Right lobe of liver (tissue), 6 donors: ENCODE measurements around the gene PRKAR1A. TPM values are rescaled to one million over a fixed set of nuclear protein-coding genes. Genes with fewer than 3 reads are reported as not detected.
A peak's percentile ranks its signal among the peaks of the same experiment; 100 is the strongest.

Experiments used
- ATAC-seq, 4 donors: fragments of 200-7000 bp; cut with Tn5 transposase; one replicate each; pipeline ENCODE4 v1.9.1; 2020; ENCODE audit warnings: mild to moderate bottlenecking in 4 of 4, moderate library complexity in 4 of 4
- DNase-seq, 3 donors: peaks; one replicate each; pipeline ENCODE4 v3.0.0-alpha.2; 2020
- H3K27ac ChIP-seq, 3 donors: fragments of 200-600 bp; one replicate each; pipeline ENCODE4 v1.8.0; 2022
- H3K27me3 ChIP-seq, 2 donors: fragments of 200-600 bp; one replicate each; pipeline ENCODE4 v1.8.0; 2022
- H3K36me3 ChIP-seq, 4 donors: fragments of 200-600 bp; sonication (generic) in 1 of 4; one replicate each; pipeline versions ENCODE4 v1.5.1 to v1.8.0; 2017 to 2022; ENCODE audit warnings: control low read depth in 1 of 4
- H3K4me1 ChIP-seq, 4 donors: fragments of 200-600 bp; sonication (generic) in 1 of 4; one replicate each; pipeline versions ENCODE4 v1.5.1 to v1.8.0; 2017 to 2022; ENCODE audit warnings: control low read depth in 1 of 4
- H3K4me3 ChIP-seq, 3 donors: fragments of 200-600 bp; one replicate each; pipeline ENCODE4 v1.8.0; 2022
- H3K9me3 ChIP-seq, 4 donors: fragments of 200-600 bp; sonication (generic) in 1 of 4; one replicate each; pipeline versions ENCODE4 v1.5.1 to v1.8.0; 2017 to 2022; ENCODE audit warnings: control low read depth in 1 of 4
- POLR2A ChIP-seq: fragments of 450-650 bp; IDR thresholded peaks from one replicate; pipeline ENCODE4 v1.6.1; 2017; ENCODE audit warnings: antibody characterized with exemption, mild to moderate bottlenecking
- WGBS: methylation state at CpG from one replicate; pipeline ENCODE4 v1.1.6; 2018; ENCODE audit warnings: low coverage, low lambda C conversion rate; ENCODE audit not compliant: insufficient coverage; ENCODE audit errors: missing lambda C conversion rate; 5-methylcytosine and 5-hydroxymethylcytosine counted together
- intact Hi-C, 2 donors: fragments of 100-400 bp; cut with DNase I; formaldehyde crosslinking; loops; one replicate each; pipeline versions ENCODE4 v1.11.2 to v1.14.1; 2022
- total RNA-seq, 6 experiments: library from RNA; depleted of rRNA in 2 of 6; stranded (reverse); fragments of >200 nt in 2 of 6; fragmentation: NEBNext Ultra II Directional in 3 of 6; extraction: Animal tissue kit (Norgen Biotek cat#: 25700) in 3 of 6; gene quantifications; one replicate each; pipeline versions ENCODE4 v1.1.0 to v1.2.4, GENCODE V29; 2016 to 2023
- TF ChIP-seq, protein P1 (sequence below), 4 donors: fragments of 200-600 bp in 3 of 4; fragments of 450-650 bp in 1 of 4; IDR thresholded peaks; one replicate each; pipeline versions ENCODE4 v1.5.1 to v1.8.0; 2016 to 2022; ENCODE audit warnings: antibody characterized with exemption in 4 of 4, mild to moderate bottlenecking in 2 of 4
- donor health status: DM: no; HTN: yes; CAD: no.
- donor health status: DM: no; HTN: no; CAD: no.
- donor health status: DM: no; HTN: no; CAD: no.
- donor health status: DM: no; HTN: yes; CAD: no.
- donor health status: DM: no; HTN: yes; CAD: no.

The PRKAR1A gene
- total RNA-seq, 6 experiments from 2014 or later: 109 to 172 (median 136) TPM

DNA sequence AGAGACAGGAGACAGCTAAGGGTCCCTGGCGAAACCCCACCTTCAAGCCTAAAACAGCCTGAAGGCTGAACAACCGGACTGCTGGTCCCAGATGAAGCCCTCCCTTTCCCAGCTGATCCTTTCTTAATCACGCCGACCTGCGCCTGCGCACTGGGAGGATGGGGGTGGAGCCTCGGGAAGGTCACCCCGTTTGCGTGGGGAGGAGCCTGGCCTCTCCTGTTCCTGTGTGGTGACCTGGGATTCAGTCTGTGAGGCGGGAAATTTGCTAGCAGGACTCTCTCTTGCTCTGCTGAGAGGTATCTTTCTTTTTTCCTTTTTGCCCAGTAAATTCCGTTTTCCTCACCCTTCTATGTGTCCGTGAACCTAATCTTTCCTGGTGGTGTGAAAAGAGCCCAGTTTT is 79.4 kb downstream of the PRKAR1A start:
- TF ChIP-seq POLR2A: no peak
- TF ChIP-seq, protein P1, sequence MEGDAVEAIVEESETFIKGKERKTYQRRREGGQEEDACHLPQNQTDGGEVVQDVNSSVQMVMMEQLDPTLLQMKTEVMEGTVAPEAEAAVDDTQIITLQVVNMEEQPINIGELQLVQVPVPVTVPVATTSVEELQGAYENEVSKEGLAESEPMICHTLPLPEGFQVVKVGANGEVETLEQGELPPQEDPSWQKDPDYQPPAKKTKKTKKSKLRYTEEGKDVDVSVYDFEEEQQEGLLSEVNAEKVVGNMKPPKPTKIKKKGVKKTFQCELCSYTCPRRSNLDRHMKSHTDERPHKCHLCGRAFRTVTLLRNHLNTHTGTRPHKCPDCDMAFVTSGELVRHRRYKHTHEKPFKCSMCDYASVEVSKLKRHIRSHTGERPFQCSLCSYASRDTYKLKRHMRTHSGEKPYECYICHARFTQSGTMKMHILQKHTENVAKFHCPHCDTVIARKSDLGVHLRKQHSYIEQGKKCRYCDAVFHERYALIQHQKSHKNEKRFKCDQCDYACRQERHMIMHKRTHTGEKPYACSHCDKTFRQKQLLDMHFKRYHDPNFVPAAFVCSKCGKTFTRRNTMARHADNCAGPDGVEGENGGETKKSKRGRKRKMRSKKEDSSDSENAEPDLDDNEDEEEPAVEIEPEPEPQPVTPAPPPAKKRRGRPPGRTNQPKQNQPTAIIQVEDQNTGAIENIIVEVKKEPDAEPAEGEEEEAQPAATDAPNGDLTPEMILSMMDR (IDR thresholded peaks at IDR 0.05): no peak
- H3K4me3 ChIP-seq: no peak overlapping the region
- WGBS: 72% methylated on average over 7 of the region's 12 CpGs
- intact Hi-C loops: no loop called here
- ATAC-seq: peak in 2 of 4 donors; percentile 11 to 53
- H3K36me3 ChIP-seq: no peaks in the 10 kb centered on the region
- H3K4me1 ChIP-seq: peaks cover 0 to 52% (median 24%) of the 10 kb centered on the region in 4 donors
- no peaks in the 10 kb centered on the region for H3K27me3 ChIP-seq
- no peaks in the 10 kb centered on the region for H3K9me3 ChIP-seq
- H3K27ac ChIP-seq: no peak overlapping the region
- DNase-seq: no peak

DNA sequence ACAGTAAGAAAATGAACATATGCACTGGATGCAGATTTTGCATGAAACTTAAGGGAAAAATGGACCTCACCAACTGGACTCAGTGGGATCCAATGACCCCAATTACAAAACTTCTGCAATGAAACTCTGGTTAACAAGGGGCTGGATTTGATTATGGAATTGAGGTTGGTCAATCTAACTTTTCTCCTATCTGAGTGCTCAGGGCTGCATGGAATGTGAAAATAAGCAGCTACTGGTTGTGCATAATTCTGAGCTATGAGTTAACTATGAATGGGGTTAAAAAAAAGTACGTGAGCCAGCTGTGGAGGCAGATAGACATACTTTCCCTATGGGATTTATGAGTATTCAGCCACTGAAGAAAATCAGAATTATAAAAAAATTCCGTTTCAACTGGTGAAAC is 79.8 kb downstream of the PRKAR1A start:
- no peak for ATAC-seq
- Histone ChIP-seq H3K4me1 (peaks cover 0 to 52% (median 24%) of the 10 kb centered on the region in 4 donors), H3K36me3 (no peaks in the 10 kb centered on the region), H3K27me3 (no peaks in the 10 kb centered on the region), H3K27ac (no peak overlapping the region), H3K9me3 (no peaks in the 10 kb centered on the region), H3K4me3 (no peak overlapping the region)
- TF ChIP-seq, protein P1 (IDR thresholded peaks at IDR 0.05): no peak
- TF ChIP-seq POLR2A: no peak
- no peak for DNase-seq
- intact Hi-C loops: no loop called here
- 82% methylated on average over 2 of the region's 2 CpGs for WGBS

DNA sequence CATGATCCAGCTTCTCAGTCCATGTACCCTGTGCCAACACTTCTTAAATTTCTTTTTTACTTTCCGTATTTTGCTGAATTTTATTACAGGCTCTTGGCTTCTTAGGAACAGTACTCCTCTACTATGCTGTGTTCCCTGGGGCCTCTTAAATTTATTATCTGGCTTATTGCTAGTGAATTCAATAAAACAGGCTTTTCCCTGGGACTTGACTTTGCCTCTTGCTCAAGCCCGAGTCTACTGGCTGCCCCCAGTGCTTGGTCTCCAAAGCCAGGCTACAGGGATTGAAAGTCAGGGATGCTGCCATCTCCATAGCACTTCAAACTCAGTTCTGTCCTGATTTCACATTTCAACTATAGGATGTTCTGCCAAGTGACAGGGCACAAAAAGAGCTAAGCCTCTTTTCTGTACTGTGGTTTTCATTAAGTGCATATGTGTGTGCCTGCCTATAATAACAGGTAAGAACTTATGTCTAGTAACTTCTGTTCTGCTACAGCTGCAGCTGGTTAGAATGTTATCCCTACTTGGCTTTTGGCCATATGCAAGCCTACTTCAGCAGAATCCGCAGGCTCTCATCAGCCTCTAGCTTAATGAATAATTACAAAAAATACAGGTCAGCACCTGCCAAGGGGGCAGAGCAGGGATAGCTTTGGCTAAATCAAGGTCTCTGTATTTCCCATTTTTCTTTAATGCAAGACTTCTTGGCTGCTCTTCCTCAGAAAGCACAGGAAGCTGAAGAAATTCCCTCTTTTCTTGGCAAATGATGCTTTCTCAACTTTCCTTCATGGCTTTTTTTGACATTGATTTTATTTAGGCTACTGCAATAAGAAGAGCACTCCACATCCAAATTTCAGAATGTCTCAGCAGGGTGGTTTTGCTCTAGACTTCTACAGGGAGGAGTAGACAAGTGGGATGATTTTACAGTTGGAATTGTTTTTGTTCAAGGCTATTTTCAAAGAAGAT is 80.7 kb downstream of the PRKAR1A start:
- DNase-seq (no peak), ATAC-seq (no peak)
- WGBS: 38% methylated on average over 3 of the region's 3 CpGs
- no peak for TF ChIP-seq POLR2A
- TF ChIP-seq, protein P1 (IDR thresholded peaks at IDR 0.05): no peak
- H3K4me1 ChIP-seq: peaks cover 0 to 52% (median 24%) of the 10 kb centered on the region in 4 donors
- H3K27me3 ChIP-seq: no peaks in the 10 kb centered on the region
- H3K27ac ChIP-seq: no peak overlapping the region
- intact Hi-C loops: no loop called here
- H3K4me3 ChIP-seq: no peak overlapping the region
- no peaks in the 10 kb centered on the region for H3K36me3 ChIP-seq
- H3K9me3 ChIP-seq: no peaks in the 10 kb centered on the region

DNA sequence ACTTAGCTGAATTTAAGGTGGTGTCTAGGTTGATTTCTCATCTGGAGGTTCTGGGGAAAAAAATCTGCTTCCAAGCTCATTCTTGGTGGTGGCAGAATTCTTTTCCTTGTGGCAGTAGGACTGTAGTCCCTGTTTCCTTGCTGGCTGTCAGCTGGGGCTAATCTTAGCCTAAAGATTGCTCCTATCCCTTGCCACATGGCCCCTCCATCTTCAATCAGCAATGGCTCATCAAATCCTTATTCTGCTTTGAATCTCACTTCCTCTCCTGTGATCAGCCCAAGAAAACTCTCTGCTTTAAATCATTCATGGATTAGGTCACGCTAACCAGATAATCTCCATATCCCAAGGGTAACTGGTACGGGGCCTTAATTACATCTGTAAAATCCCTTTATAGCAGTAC is 82.3 kb downstream of the PRKAR1A start:
- WGBS: 79% methylated on average over 2 of the region's 2 CpGs
- TF ChIP-seq, protein P1 (IDR thresholded peaks at IDR 0.05): no peak
- no peak for TF ChIP-seq POLR2A
- H3K27me3 ChIP-seq: no peaks in the 10 kb centered on the region
- no peak overlapping the region for H3K4me3 ChIP-seq
- peaks cover 0 to 47% (median 24%) of the 10 kb centered on the region in 4 donors for H3K4me1 ChIP-seq
- H3K27ac ChIP-seq: peak overlapping the region in 1 of 3 donors; percentile 89
- intact Hi-C loops: no loop called here
- no peak for ATAC-seq
- no peak for DNase-seq
- no peaks in the 10 kb centered on the region for H3K9me3 ChIP-seq
- H3K36me3 ChIP-seq: no peaks in the 10 kb centered on the region
